ENCODE measurements around the gene COL24A1. TPM values are rescaled to one million over a fixed set of nuclear protein-coding genes. Genes with fewer than 3 reads are reported as not detected.
"Not testable (repeated sequence)": the region's sequence is repeated elsewhere in the genome, so short reads cannot be mapped to it uniquely, and the experiment has no call there.

COL24A1 gene
- total RNA-seq, 1 experiment from 2014 or later: 0.06 TPM

GRCh38 chr1:85806236-85806965, 350.2 kb downstream of the COL24A1 start:
- DNase-seq (ENCODE audit: low read depth): no peak

- no peak for DNase-seq (ENCODE audit: low read depth)
These were observed 355.1 kb downstream of the COL24A1 start for GRCh38 chr1:85801520-85801919.

GRCh38 chr1:85799737-85800136, 356.8 kb downstream of the COL24A1 start:
- no peak for DNase-seq (ENCODE audit: low read depth)

- DNase-seq (ENCODE audit: low read depth): no peak
These were observed 358.2 kb downstream of the COL24A1 start for GRCh38 chr1:85798419-85798818.

- DNase-seq (ENCODE audit: low read depth): not testable (repeated sequence)
These were observed 379.6 kb downstream of the COL24A1 start for GRCh38 chr1:85777021-85777420.

GRCh38 chr1:85762804-85763203, 393.8 kb downstream of the COL24A1 start:
- no peak for DNase-seq (ENCODE audit: low read depth)

GRCh38 chr1:85756864-85757263, 399.7 kb downstream of the COL24A1 start:
- DNase-seq (ENCODE audit: low read depth): no peak

GRCh38 chr1:85748120-85748519, 408.5 kb downstream of the COL24A1 start:
- no peak for DNase-seq (ENCODE audit: low read depth)

- DNase-seq (ENCODE audit: low read depth): no peak
These were observed 409.8 kb downstream of the COL24A1 start for GRCh38 chr1:85746777-85747176.

- DNase-seq (ENCODE audit: low read depth): no peak
These were observed 412.8 kb downstream of the COL24A1 start for GRCh38 chr1:85743814-85744213.

- DNase-seq (ENCODE audit: low read depth): peak; percentile 4
These were observed 421.6 kb downstream of the COL24A1 start for GRCh38 chr1:85734931-85735330.

GRCh38 chr1:85718678-85719340, 437.8 kb downstream of the COL24A1 start:
- no peak for DNase-seq (ENCODE audit: low read depth)

- DNase-seq (ENCODE audit: low read depth): not testable (repeated sequence)
These were observed 442.0 kb downstream of the COL24A1 start for GRCh38 chr1:85714418-85715114.

GRCh38 chr1:85708829-85709227, 447.7 kb downstream of the COL24A1 start:
- no peak for DNase-seq (ENCODE audit: low read depth)

GRCh38 chr1:85707990-85708828, 448.4 kb downstream of the COL24A1 start, which contains the start of gene ZNHIT6:
ZNHIT6 (minus strand) TSS chr1:85708433; CDS start chr1:85708284, 149 bp downstream.
- peak; percentile 99 for DNase-seq (ENCODE audit: low read depth)

- DNase-seq (ENCODE audit: low read depth): peak; percentile 17
These were observed 449.1 kb downstream of the COL24A1 start for GRCh38 chr1:85707267-85707989.

- DNase-seq (ENCODE audit: low read depth): no peak
These were observed 450.6 kb downstream of the COL24A1 start for GRCh38 chr1:85705940-85706339.

- DNase-seq (ENCODE audit: low read depth): no peak
These were observed 456.1 kb downstream of the COL24A1 start for GRCh38 chr1:85700422-85700821.

GRCh38 chr1:85697895-85698294, 458.7 kb downstream of the COL24A1 start:
- no peak for DNase-seq (ENCODE audit: low read depth)

- DNase-seq (ENCODE audit: low read depth): peak; percentile 31
These were observed 463.8 kb downstream of the COL24A1 start for GRCh38 chr1:85692730-85693314.

Data from Daoy (cell line).